Ureter (tissue), 1 donor: ENCODE measurements around the gene TNFSF13. TPM values are rescaled to one million over a fixed set of nuclear protein-coding genes. Genes with fewer than 3 reads are reported as not detected.

Experiments
- DNase-seq: peaks from one replicate; pipeline ENCODE4 v3.0.0-alpha.2; 2020; ENCODE audit warnings: low spot score
- total RNA-seq: library from RNA; stranded (reverse); gene quantifications from one replicate; pipeline ENCODE4 v1.2.4, GENCODE V29; 2023
- donor health status: DM: yes; HTN: yes; CAD: no.

TNFSF13 gene
- total RNA-seq, 1 donor from 2014 or later = 23.0 TPM

GRCh38 chr17:7551396-7551795, 7.2 kb upstream of the TNFSF13 start:
- DNase-seq = no peak

- DNase-seq = no peak
Measured at GRCh38 chr17:7552621-7553051, 5.9 kb upstream of the TNFSF13 start.

GRCh38 chr17:7553356-7553755, 5.2 kb upstream of the TNFSF13 start:
- no peak for DNase-seq

GRCh38 chr17:7555320-7555948, 3.1 kb upstream of the TNFSF13 start:
- no peak for DNase-seq

GRCh38 chr17:7556627-7557026, 1.9 kb upstream of the TNFSF13 start:
- no peak for DNase-seq

GRCh38 chr17:7557147-7557764, 1.3 kb upstream of the TNFSF13 start:
- DNase-seq = no peak

GRCh38 chr17:7557775-7558543, 591 bp upstream of the TNFSF13 start:
- peak; percentile 91 for DNase-seq

- no peak for DNase-seq
Measured at GRCh38 chr17:7559320-7560171, 996 bp downstream of the TNFSF13 start.

- no peak for DNase-seq
Measured at GRCh38 chr17:7560172-7561027, 1.9 kb downstream of the TNFSF13 start.

GRCh38 chr17:7561028-7561575, 2.6 kb downstream of the TNFSF13 start:
- peak; percentile 94 for DNase-seq

GRCh38 chr17:7561589-7562207, 3.1 kb downstream of the TNFSF13 start, which contains the start of gene SENP3:
SENP3 (plus strand) TSS chr17:7561919; CDS start chr17:7563077, 1,158 bp downstream.
- peak; percentile 90 for DNase-seq

GRCh38 chr17:7562208-7562605, 3.7 kb downstream of the TNFSF13 start:
- no peak for DNase-seq

- no peak for DNase-seq
Measured at GRCh38 chr17:7563115-7563869, 4.7 kb downstream of the TNFSF13 start.

- DNase-seq = no peak
Measured at GRCh38 chr17:7569571-7569970, 11.0 kb downstream of the TNFSF13 start.

GRCh38 chr17:7570351-7570750, 11.8 kb downstream of the TNFSF13 start:
- DNase-seq = no peak

- DNase-seq = no peak
Measured at GRCh38 chr17:7572338-7572587, 13.7 kb downstream of the TNFSF13 start.

GRCh38 chr17:7572588-7573323, 14.2 kb downstream of the TNFSF13 start:
- peak; percentile 100 for DNase-seq

GRCh38 chr17:7573324-7574080, 15.0 kb downstream of the TNFSF13 start:
- peak; percentile 93 for DNase-seq
